Keratinocyte (primary cell): ENCODE data around the gene DNM2. TPM values are rescaled to one million over a fixed set of nuclear protein-coding genes. Genes with fewer than 3 reads are reported as not detected.

Experiments used
- DNase-seq: peaks from one replicate; pipeline ENCODE4 v3.0.0-alpha.2; 2011; ENCODE audit warnings: low read depth, missing footprints, low spot score
- FAIRE-seq: peaks from 2 replicates; lab custom pipeline; 2011; peaks lifted over from hg19 to GRCh38; lab: Jason Lieb, UNC
- H2AFZ ChIP-seq: 2 replicates; pipeline ENCODE4 v1.6.0; 2012; ENCODE audit warnings: low read length, control low read depth, inconsistent platforms; ENCODE audit not compliant: control insufficient read depth
- H3K27ac ChIP-seq: 2 replicates; pipeline ENCODE4 v1.5.1; 2011; ENCODE audit warnings: low read length; ENCODE audit not compliant: control insufficient read depth, insufficient read depth
- H3K27me3 ChIP-seq: 3 replicates; pipeline ENCODE4 v1.6.0; 2011; ENCODE audit warnings: low read length; ENCODE audit not compliant: control insufficient read depth, insufficient read depth; ENCODE audit errors: extremely low read depth
- H3K36me3 ChIP-seq, 2 experiments: 2 replicates in 1 of 2; 3 replicates in 1 of 2; pipeline ENCODE4 v1.5.1; 2011; ENCODE audit warnings: low read length in 2 of 2, mild to moderate bottlenecking in 1 of 2; ENCODE audit not compliant: control insufficient read depth in 2 of 2, insufficient read depth in 2 of 2; ENCODE audit errors: extremely low read depth in 1 of 2
- H3K4me1 ChIP-seq: 3 replicates; pipeline ENCODE4 v1.5.1; 2011; ENCODE audit warnings: low read length; ENCODE audit not compliant: control insufficient read depth, insufficient read depth; ENCODE audit errors: extremely low read depth
- H3K4me2 ChIP-seq: 3 replicates; pipeline ENCODE4 v1.6.0; 2011; ENCODE audit warnings: low read depth, low read length; ENCODE audit not compliant: control insufficient read depth, insufficient read depth; ENCODE audit errors: extremely low read depth
- H3K4me3 ChIP-seq, 3 experiments: fragments of 200-600 bp in 1 of 3; sonication (generic) in 1 of 3; 2 replicates in 2 of 3; 3 replicates in 1 of 3; pipeline ENCODE4 v1.5.1; 2011 to 2016; ENCODE audit warnings: low read length in 3 of 3, mild to moderate bottlenecking in 3 of 3, control low read depth in 2 of 3, inconsistent platforms in 1 of 3, low read depth in 1 of 3, mixed read lengths in 1 of 3, mixed run types in 1 of 3, moderate library complexity in 1 of 3; ENCODE audit not compliant: control insufficient read depth in 2 of 3, insufficient read depth in 2 of 3; ENCODE audit errors: extremely low read depth in 1 of 3
- H3K79me2 ChIP-seq: 2 replicates; pipeline ENCODE4 v1.6.0; 2012; ENCODE audit warnings: low read length; ENCODE audit not compliant: control insufficient read depth, insufficient read depth
- H3K9ac ChIP-seq: 3 replicates; pipeline ENCODE4 v1.6.0; 2011; ENCODE audit warnings: low read length; ENCODE audit not compliant: control insufficient read depth, insufficient read depth; ENCODE audit errors: extremely low read depth
- H3K9me1 ChIP-seq: 3 replicates; pipeline ENCODE4 v1.6.0; 2011; ENCODE audit warnings: low read length; ENCODE audit not compliant: control insufficient read depth, insufficient read depth; ENCODE audit errors: extremely low read depth
- H3K9me3 ChIP-seq: 2 replicates; pipeline ENCODE4 v1.5.1; 2012; ENCODE audit warnings: low read depth, low read length; ENCODE audit not compliant: control insufficient read depth
- H4K20me1 ChIP-seq: 3 replicates; pipeline ENCODE4 v1.6.0; 2011; ENCODE audit warnings: low read length; ENCODE audit not compliant: control insufficient read depth, insufficient read depth; ENCODE audit errors: extremely low read depth
- EZH2 ChIP-seq: IDR thresholded peaks from one replicate; pipeline ENCODE4 v1.6.1; 2012; ENCODE audit warnings: inconsistent platforms, mild to moderate bottlenecking, low read length, moderate library complexity
- dilution Hi-C: fragments of 300-500 bp; cut with MboI; formaldehyde crosslinking; loops from one replicate; pipeline ENCODE4 v1.7.0; 2020; ENCODE audit warnings: low sequenced_read_pairs; ENCODE audit not compliant: extremely low pct_ligation_motif_present
- polyA plus RNA-seq, 5 experiments: library from polyadenylated mRNA; depleted of rRNA in 3 of 5; stranded (reverse) in 3 of 5; stranded (forward) in 1 of 5; unstranded in 1 of 5; fragments of >200 nt; gene quantifications; 1 replicate in 1 of 5; 2 replicates in 3 of 5; 3 replicates in 1 of 5; pipeline versions ENCODE4 v1.2.1 to v1.2.3, GENCODE V29; 2011 to 2012; ENCODE audit warnings: missing spikeins in 2 of 5, low read depth in 1 of 5, low replicate concordance in 1 of 5
- TF ChIP-seq, protein P1 (sequence below), 3 experiments: IDR thresholded peaks in 1 of 3; conservative IDR thresholded peaks in 1 of 3; optimal IDR thresholded peaks in 1 of 3; 2 replicates in 2 of 3; 3 replicates in 1 of 3; pipeline versions ENCODE3 to v1.5.1; 2011; ENCODE audit warnings: low read length in 3 of 3, mild to moderate bottlenecking in 3 of 3, moderate library complexity in 2 of 3, control low read depth in 1 of 3, inconsistent platforms in 1 of 3; ENCODE audit not compliant: insufficient read depth in 2 of 3; ENCODE audit errors: extremely low read depth in 1 of 3

DNM2 gene
- polyA plus RNA-seq, 1 donor (not counting 4 experiments of a cell fraction or from before 2014, with no cell fraction given) = 60.1 TPM

DNA sequence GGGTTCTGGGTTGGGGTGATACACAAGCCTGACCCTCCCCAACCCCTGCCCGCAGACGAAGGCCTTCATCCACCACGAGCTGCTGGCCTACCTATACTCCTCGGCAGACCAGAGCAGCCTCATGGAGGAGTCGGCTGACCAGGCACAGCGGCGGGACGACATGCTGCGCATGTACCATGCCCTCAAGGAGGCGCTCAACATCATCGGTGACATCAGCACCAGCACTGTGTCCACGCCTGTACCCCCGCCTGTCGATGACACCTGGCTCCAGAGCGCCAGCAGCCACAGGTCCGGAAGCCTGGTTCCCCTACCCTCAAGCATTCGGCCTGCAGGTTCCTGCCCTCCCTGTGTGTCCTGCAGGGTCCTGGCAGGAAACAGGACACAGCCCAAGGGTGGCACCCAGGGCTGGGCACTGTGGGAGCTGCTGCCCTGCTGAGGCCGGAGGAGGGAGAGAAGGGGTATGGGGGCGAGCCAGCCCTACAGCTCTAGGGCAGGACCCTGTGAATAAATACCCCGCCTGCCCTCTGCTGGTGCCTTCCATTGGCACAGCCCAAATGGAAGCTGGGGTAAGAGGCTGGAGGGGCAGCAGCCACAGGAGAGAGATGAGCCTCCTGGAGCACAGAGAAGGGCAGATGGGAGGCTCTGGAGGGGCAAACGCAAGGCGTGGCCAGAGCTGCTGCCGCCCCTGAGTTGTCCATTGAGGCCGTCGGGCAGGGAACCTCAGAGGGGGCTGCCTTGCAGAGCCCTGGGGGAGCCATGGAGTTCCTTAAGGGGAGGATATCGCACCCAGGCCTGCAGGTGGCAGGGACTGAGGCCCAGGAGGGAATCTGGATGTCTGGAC is 111.3 kb downstream of the DNM2 start:
- Histone ChIP-seq H3K36me3 (peaks cover 25 to 30% of the 10 kb centered on the region in 2 experiments), H3K27me3 (no peaks in the 10 kb centered on the region), H3K4me3 (no peak overlapping the region), H3K9me3 (no peaks in the 10 kb centered on the region), H3K27ac (no peak overlapping the region), H3K9ac (no peak overlapping the region), H2AFZ (no peak overlapping the region), H3K79me2 (no peaks in the 10 kb centered on the region), H3K4me2 (no peak overlapping the region), H3K4me1 (no peaks in the 10 kb centered on the region), H3K9me1 (no peaks in the 10 kb centered on the region), H4K20me1 (no peaks in the 10 kb centered on the region)
- DNase-seq (no peak), FAIRE-seq (no peak)
- no peak for TF ChIP-seq EZH2
- TF ChIP-seq, protein P1, sequence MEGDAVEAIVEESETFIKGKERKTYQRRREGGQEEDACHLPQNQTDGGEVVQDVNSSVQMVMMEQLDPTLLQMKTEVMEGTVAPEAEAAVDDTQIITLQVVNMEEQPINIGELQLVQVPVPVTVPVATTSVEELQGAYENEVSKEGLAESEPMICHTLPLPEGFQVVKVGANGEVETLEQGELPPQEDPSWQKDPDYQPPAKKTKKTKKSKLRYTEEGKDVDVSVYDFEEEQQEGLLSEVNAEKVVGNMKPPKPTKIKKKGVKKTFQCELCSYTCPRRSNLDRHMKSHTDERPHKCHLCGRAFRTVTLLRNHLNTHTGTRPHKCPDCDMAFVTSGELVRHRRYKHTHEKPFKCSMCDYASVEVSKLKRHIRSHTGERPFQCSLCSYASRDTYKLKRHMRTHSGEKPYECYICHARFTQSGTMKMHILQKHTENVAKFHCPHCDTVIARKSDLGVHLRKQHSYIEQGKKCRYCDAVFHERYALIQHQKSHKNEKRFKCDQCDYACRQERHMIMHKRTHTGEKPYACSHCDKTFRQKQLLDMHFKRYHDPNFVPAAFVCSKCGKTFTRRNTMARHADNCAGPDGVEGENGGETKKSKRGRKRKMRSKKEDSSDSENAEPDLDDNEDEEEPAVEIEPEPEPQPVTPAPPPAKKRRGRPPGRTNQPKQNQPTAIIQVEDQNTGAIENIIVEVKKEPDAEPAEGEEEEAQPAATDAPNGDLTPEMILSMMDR (optimal IDR thresholded peaks at IDR 0.05 in 1 of 3, IDR thresholded peaks at IDR 0.05 in 1 of 3, conservative IDR thresholded peaks at IDR 0.05 in 1 of 3; ENCODE audit: extremely low read depth in 1 of 3, insufficient read depth in 2 of 3, low read length in 3 of 3) = peak in 2 of 3 experiments; percentile 24 to 28
- dilution Hi-C loops = no loop called here

DNA sequence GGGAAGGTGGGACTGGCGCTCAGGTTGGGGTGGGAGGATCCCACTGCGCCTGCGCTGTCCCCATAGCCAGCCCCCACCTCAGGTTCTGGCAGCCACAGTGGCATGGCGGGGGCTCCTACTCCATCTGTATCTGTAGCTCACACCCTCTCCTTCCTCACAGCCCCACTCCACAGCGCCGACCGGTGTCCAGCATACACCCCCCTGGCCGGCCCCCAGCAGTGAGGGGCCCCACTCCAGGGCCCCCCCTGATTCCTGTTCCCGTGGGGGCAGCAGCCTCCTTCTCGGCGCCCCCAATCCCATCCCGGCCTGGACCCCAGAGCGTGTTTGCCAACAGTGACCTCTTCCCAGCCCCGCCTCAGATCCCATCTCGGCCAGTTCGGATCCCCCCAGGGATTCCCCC is 112.1 kb downstream of the DNM2 start:
- dilution Hi-C loops = no loop called here
- Histone ChIP-seq H4K20me1 (no peaks in the 10 kb centered on the region), H3K4me1 (no peaks in the 10 kb centered on the region), H3K4me3 (no peak overlapping the region), H3K36me3 (peaks cover 20 to 23% of the 10 kb centered on the region in 2 experiments), H3K9me1 (peaks cover under 1% of the 10 kb centered on the region), H3K4me2 (no peak overlapping the region), H3K27me3 (no peaks in the 10 kb centered on the region), H3K79me2 (no peaks in the 10 kb centered on the region), H2AFZ (no peak overlapping the region), H3K27ac (no peak overlapping the region), H3K9ac (no peak overlapping the region), H3K9me3 (no peaks in the 10 kb centered on the region)
- DNase-seq (no peak), FAIRE-seq (no peak)
- TF ChIP-seq, protein P1 (optimal IDR thresholded peaks at IDR 0.05 in 1 of 3, IDR thresholded peaks at IDR 0.05 in 1 of 3, conservative IDR thresholded peaks at IDR 0.05 in 1 of 3; ENCODE audit: extremely low read depth in 1 of 3, insufficient read depth in 2 of 3, low read length in 3 of 3) = no peak
- no peak for TF ChIP-seq EZH2
